Parathyroid adenoma (tissue), 2 donors: ENCODE results near the gene SSBP2.

ENCODE experiments used
- H2AFZ ChIP-seq: fragments of 300-600 bp; sonication (generic); one replicate; pipeline ENCODE4 v1.7.0; 2017; ENCODE audit warnings: antibody characterized with exemption, mild to moderate bottlenecking
- H3K27ac ChIP-seq: fragments of 300-600 bp; sonication (generic); one replicate; pipeline ENCODE4 v1.7.0; 2017
- H3K27me3 ChIP-seq: fragments of 300-600 bp; sonication (generic); one replicate; pipeline ENCODE4 v1.7.0; 2017; ENCODE audit warnings: low read length; ENCODE audit not compliant: control insufficient read depth, insufficient read depth
- H3K36me3 ChIP-seq: fragments of 300-600 bp; sonication (generic); one replicate; pipeline ENCODE4 v1.7.0; 2017; ENCODE audit warnings: low read length; ENCODE audit not compliant: control insufficient read depth, insufficient read depth
- H3K4me1 ChIP-seq: fragments of 300-600 bp; sonication (generic); one replicate; pipeline ENCODE4 v1.7.0; 2017; ENCODE audit warnings: control low read depth
- H3K4me2 ChIP-seq: fragments of 300-600 bp; sonication (generic); one replicate; pipeline ENCODE4 v1.7.0; 2017; ENCODE audit warnings: low read length
- H3K4me3 ChIP-seq: fragments of 300-600 bp; sonication (generic); one replicate; pipeline ENCODE4 v1.7.0; 2017; ENCODE audit warnings: low read depth, low read length
- H3K79me2 ChIP-seq: fragments of 300-600 bp; sonication (generic); one replicate; pipeline ENCODE4 v1.7.0; 2017; ENCODE audit warnings: control low read depth
- H3K9ac ChIP-seq: fragments of 300-600 bp; sonication (generic); one replicate; pipeline ENCODE4 v1.7.0; 2017; ENCODE audit warnings: mild to moderate bottlenecking
- H3K9me3 ChIP-seq: fragments of 300-600 bp; sonication (generic); one replicate; pipeline ENCODE4 v1.7.0; 2017; ENCODE audit warnings: low read length; ENCODE audit not compliant: control insufficient read depth
- TF ChIP-seq, protein P1 (sequence below): fragments of 300-600 bp; sonication (generic); IDR thresholded peaks from one replicate; pipeline ENCODE4 v1.7.0; 2017; ENCODE audit warnings: antibody characterized with exemption, mild to moderate bottlenecking
- donor health status: primary hyperparathyroidism.

SSBP2 gene

DNA sequence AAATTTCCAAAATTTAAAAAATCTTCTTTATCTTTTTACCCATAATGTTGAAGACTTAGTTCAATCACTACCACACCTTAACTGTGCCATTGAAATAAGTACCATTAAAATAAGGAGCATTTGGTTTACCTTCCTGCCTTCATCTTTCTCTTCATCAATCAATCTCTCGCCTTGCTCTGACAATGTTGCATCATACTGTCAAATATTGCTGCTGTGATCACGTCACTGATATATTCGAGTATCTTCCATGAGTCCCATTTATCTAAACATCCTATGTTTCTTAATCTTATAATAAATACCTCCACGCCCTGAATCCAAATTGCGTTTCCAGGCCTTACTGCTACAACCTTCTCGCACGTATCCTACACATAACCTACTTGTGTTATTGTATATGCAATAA, 201.8 kb downstream of the SSBP2 start:
- Histone ChIP-seq H3K79me2 (peaks cover under 1% of the 10 kb centered on the region), H3K36me3 (no peaks in the 10 kb centered on the region), H3K9me3 (no peaks in the 10 kb centered on the region), H3K4me2 (no peak overlapping the region), H3K4me1 (peaks cover 4% of the 10 kb centered on the region), H3K27me3 (no peaks in the 10 kb centered on the region), H3K9ac (no peak overlapping the region), H3K27ac (no peak overlapping the region), H3K4me3 (no peak overlapping the region), H2AFZ (no peak overlapping the region)
- TF ChIP-seq, protein P1, sequence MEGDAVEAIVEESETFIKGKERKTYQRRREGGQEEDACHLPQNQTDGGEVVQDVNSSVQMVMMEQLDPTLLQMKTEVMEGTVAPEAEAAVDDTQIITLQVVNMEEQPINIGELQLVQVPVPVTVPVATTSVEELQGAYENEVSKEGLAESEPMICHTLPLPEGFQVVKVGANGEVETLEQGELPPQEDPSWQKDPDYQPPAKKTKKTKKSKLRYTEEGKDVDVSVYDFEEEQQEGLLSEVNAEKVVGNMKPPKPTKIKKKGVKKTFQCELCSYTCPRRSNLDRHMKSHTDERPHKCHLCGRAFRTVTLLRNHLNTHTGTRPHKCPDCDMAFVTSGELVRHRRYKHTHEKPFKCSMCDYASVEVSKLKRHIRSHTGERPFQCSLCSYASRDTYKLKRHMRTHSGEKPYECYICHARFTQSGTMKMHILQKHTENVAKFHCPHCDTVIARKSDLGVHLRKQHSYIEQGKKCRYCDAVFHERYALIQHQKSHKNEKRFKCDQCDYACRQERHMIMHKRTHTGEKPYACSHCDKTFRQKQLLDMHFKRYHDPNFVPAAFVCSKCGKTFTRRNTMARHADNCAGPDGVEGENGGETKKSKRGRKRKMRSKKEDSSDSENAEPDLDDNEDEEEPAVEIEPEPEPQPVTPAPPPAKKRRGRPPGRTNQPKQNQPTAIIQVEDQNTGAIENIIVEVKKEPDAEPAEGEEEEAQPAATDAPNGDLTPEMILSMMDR = no peak

- no peaks in the 10 kb centered on the region for H3K4me1 ChIP-seq
- H3K27ac ChIP-seq = no peak overlapping the region
- peaks cover 5% of the 10 kb centered on the region for H3K79me2 ChIP-seq
- H2AFZ ChIP-seq = no peak overlapping the region
- no peaks in the 10 kb centered on the region for H3K27me3 ChIP-seq
- H3K36me3 ChIP-seq = no peaks in the 10 kb centered on the region
- H3K9me3 ChIP-seq = no peaks in the 10 kb centered on the region
- no peak overlapping the region for H3K4me2 ChIP-seq
- TF ChIP-seq, protein P1 = no peak
- H3K9ac ChIP-seq = no peak overlapping the region
- H3K4me3 ChIP-seq = no peak overlapping the region
These were observed 203.9 kb downstream of the SSBP2 start for GRCh38 chr5:81547001-81547400.

- no peak overlapping the region for H2AFZ ChIP-seq
- H3K9ac ChIP-seq = no peak overlapping the region
- H3K36me3 ChIP-seq = no peaks in the 10 kb centered on the region
- no peaks in the 10 kb centered on the region for H3K27me3 ChIP-seq
- no peaks in the 10 kb centered on the region for H3K4me1 ChIP-seq
- H3K79me2 ChIP-seq = peaks cover 6% of the 10 kb centered on the region
- H3K4me2 ChIP-seq = no peak overlapping the region
- no peak overlapping the region for H3K27ac ChIP-seq
- TF ChIP-seq, protein P1 = no peak
- no peak overlapping the region for H3K4me3 ChIP-seq
- H3K9me3 ChIP-seq = no peaks in the 10 kb centered on the region
These were observed 205.0 kb downstream of the SSBP2 start for GRCh38 chr5:81545911-81546310.

DNA sequence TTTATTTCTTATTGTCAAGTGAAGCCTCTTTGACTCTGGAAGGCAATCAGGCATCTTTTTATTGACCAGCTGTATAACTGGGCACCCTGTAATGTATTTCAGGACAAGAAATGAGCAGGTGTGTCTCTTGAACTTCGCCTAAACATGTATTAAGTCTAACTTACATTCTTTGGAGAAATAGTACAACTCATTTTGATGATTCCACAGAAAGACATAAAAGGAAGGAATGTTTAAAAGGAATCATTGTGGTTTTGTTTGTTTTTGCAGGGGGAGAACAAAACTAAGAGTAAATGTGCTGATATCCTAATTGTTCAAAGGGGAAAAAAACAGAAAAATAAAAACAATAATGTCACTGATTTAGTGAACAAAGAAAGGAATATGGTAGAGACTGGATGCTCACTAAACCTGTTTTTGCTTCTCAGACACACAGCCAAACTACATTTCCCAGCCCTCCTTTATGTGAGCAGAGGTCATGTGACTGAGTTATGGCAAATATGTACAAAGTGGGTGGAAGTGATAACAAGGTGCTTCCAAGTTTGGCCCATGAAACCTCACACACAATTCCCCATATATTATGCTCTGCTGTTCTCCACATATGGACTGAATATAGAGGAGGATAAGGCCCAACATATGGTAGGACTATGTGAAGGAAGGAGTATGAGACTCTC, 206.4 kb downstream of the SSBP2 start:
- TF ChIP-seq, protein P1 = no peak
- Histone ChIP-seq H3K79me2 (peaks cover 6% of the 10 kb centered on the region), H3K9ac (no peak overlapping the region), H3K36me3 (no peaks in the 10 kb centered on the region), H2AFZ (no peak overlapping the region), H3K9me3 (no peaks in the 10 kb centered on the region), H3K27me3 (no peaks in the 10 kb centered on the region), H3K4me1 (no peaks in the 10 kb centered on the region), H3K4me2 (no peak overlapping the region), H3K27ac (no peak overlapping the region), H3K4me3 (no peak overlapping the region)

GRCh38 chr5:81542242-81542641, 208.7 kb downstream of the SSBP2 start:
- Histone ChIP-seq H2AFZ (no peak overlapping the region), H3K9ac (no peak overlapping the region), H3K27ac (no peak overlapping the region), H3K9me3 (no peaks in the 10 kb centered on the region), H3K36me3 (no peaks in the 10 kb centered on the region), H3K4me3 (no peak overlapping the region), H3K4me2 (no peak overlapping the region), H3K79me2 (peaks cover 6% of the 10 kb centered on the region), H3K4me1 (no peaks in the 10 kb centered on the region), H3K27me3 (no peaks in the 10 kb centered on the region)
- TF ChIP-seq, protein P1 = no peak
